A549 (cell line): ENCODE measurements around the gene NLN. TPM values are rescaled to one million over a fixed set of nuclear protein-coding genes. Genes with fewer than 3 reads are reported as not detected.

Experiments used
- ATAC-seq, 2 experiments: fragments of 200-7000 bp in 1 of 2; fragments of >200 bp in 1 of 2; cut with Nextera tagmentation in 1 of 2; cut with Tn5 transposase in 1 of 2; 3 replicates each; pipeline versions ENCODE4 v1.8.0 to v1.9.1; 2018 to 2020; ENCODE audit warnings: mild to moderate bottlenecking in 1 of 2, moderate library complexity in 1 of 2
- CTCF ChIA-PET: fragments of 300-600 bp; sonication (Branson Sonifier 250); formaldehyde crosslinking; extraction: SDS; loops from one replicate; lab custom pipeline; 2021; ENCODE audit warnings: antibody characterized with exemption, inconsistent platforms; lab: Yijun Ruan, JAX
- POLR2A ChIA-PET: fragments of 350-600 bp; formaldehyde crosslinking; extraction: SDS; loops from one replicate; lab custom pipeline; 2021; ENCODE audit warnings: antibody characterized with exemption, inconsistent platforms; lab: Yijun Ruan, JAX
- DNase-seq, 2 experiments: peaks; one replicate each; pipeline versions ENCODE4 v3.0.0 to v3.0.0-alpha.2; 2011 to 2016; ENCODE audit warnings: low read depth in 1 of 2, low spot score in 1 of 2
- FAIRE-seq: peaks from 2 replicates; lab custom pipeline; 2011; peaks lifted over from hg19 to GRCh38; lab: Jason Lieb, UNC
- H3K27ac ChIP-seq, 2 experiments: fragments of >200 bp; sonication (Bioruptor Twin); formaldehyde crosslinking; 3 replicates each; pipeline ENCODE4 v1.5.1; 2016 to 2017
- H3K4me1 ChIP-seq: fragments of >200 bp; sonication (Bioruptor Twin); formaldehyde crosslinking; 3 replicates; pipeline ENCODE4 v1.6.1; 2016
- H3K4me2 ChIP-seq: fragments of >200 bp; sonication (Bioruptor Twin); formaldehyde crosslinking; 3 replicates; pipeline ENCODE4 v1.6.1; 2016
- H3K4me3 ChIP-seq: fragments of >200 bp; sonication (Bioruptor Twin); formaldehyde crosslinking; 3 replicates; pipeline ENCODE4 v1.5.1; 2016
- H3K9me3 ChIP-seq: fragments of >200 bp; sonication (Bioruptor Twin); formaldehyde crosslinking; 3 replicates; pipeline ENCODE4 v1.6.1; 2016
- ATOH8 ChIP-seq: fragments of 250-450 bp; sonication (Bioruptor Pico); IDR thresholded peaks from 2 replicates; pipeline ENCODE4 v1.5.0; 2020; ENCODE audit warnings: low read depth, mild to moderate bottlenecking, moderate library complexity
- BHLHE40 ChIP-seq: IDR thresholded peaks from 2 replicates; pipeline ENCODE4 v1.6.1; 2012; ENCODE audit warnings: low read depth, low read length, inconsistent platforms
- CBX2 ChIP-seq: fragments of 200-600 bp; sonication (generic); IDR thresholded peaks from 2 replicates; pipeline ENCODE4 v1.6.1; 2016; ENCODE audit warnings: low read depth, mild to moderate bottlenecking, borderline replicate concordance
- CEBPB ChIP-seq, 2 experiments: fragments of >200 bp in 1 of 2; sonication (Bioruptor Twin) in 1 of 2; formaldehyde crosslinking in 1 of 2; IDR thresholded peaks; 2 replicates each; pipeline ENCODE4 v1.6.1; 2012 to 2016
- CHD2 ChIP-seq: fragments of 150-350 bp; IDR thresholded peaks from 2 replicates; pipeline ENCODE4 v1.6.1; 2014; ENCODE audit warnings: low read length; ENCODE audit not compliant: partially characterized antibody
- CHD4 ChIP-seq: fragments of 200-600 bp; sonication (generic); IDR thresholded peaks from 2 replicates; pipeline ENCODE4 v1.6.1; 2016; ENCODE audit warnings: antibody characterized with exemption, mild to moderate bottlenecking, borderline replicate concordance
- CTCF ChIP-seq: fragments of >200 bp; sonication (Bioruptor Twin); formaldehyde crosslinking; IDR thresholded peaks from 3 replicates; pipeline ENCODE4 v1.5.1; 2016
- EHMT2 ChIP-seq: fragments of 200-600 bp; sonication (generic); IDR thresholded peaks from 2 replicates; pipeline ENCODE4 v1.6.1; 2016; ENCODE audit warnings: antibody characterized with exemption, low read depth, mild to moderate bottlenecking, moderate library complexity
- EP300 ChIP-seq, 2 experiments: fragments of >200 bp; sonication (Bioruptor Twin); formaldehyde crosslinking; IDR thresholded peaks; 2 replicates in 1 of 2; 3 replicates in 1 of 2; pipeline ENCODE4 v1.6.1; 2016 to 2017
- HEYL ChIP-seq: fragments of 250-450 bp; sonication (Bioruptor Pico); IDR thresholded peaks from 2 replicates; pipeline ENCODE4 v1.8.0; 2021; ENCODE audit warnings: mild to moderate bottlenecking, moderate library complexity
- HOXB13 ChIP-seq: fragments of 250-450 bp; sonication (Bioruptor Pico); IDR thresholded peaks from 2 replicates; pipeline ENCODE4 v1.5.0; 2020; ENCODE audit warnings: low read depth, mild to moderate bottlenecking, moderate library complexity
- MAFK ChIP-seq: fragments of 450-650 bp; IDR thresholded peaks from 2 replicates; pipeline ENCODE4 v1.6.1; 2014; ENCODE audit not compliant: partially characterized antibody
- MAZ ChIP-seq: fragments of 150-350 bp; IDR thresholded peaks from 2 replicates; pipeline ENCODE4 v1.6.1; 2014; ENCODE audit warnings: antibody characterized with exemption, low read depth, low read length, borderline replicate concordance
- MYC ChIP-seq: IDR thresholded peaks from 2 replicates; pipeline ENCODE4 v1.6.1; 2012; ENCODE audit warnings: mild to moderate bottlenecking, inconsistent platforms, low read length, improper control_type of control experiment, borderline replicate concordance
- NFE2L2 ChIP-seq: fragments of 150-350 bp; conservative IDR thresholded peaks from 2 replicates; pipeline ENCODE4 v1.6.1; 2014; ENCODE audit warnings: low read length
- NPAS2 ChIP-seq: fragments of 250-450 bp; sonication (Bioruptor Pico); IDR thresholded peaks from 2 replicates; pipeline ENCODE4 v1.8.0; 2022; ENCODE audit warnings: mild to moderate bottlenecking, moderate library complexity, borderline replicate concordance
- NR3C1 ChIP-seq: fragments of >200 bp; sonication (Bioruptor Twin); formaldehyde crosslinking; IDR thresholded peaks from 3 replicates; pipeline ENCODE4 v1.6.1; 2017
- POLR2A ChIP-seq: IDR thresholded peaks from 2 replicates; pipeline ENCODE4 v1.6.1; 2012; ENCODE audit warnings: mild to moderate bottlenecking, low read length
- POLR2AphosphoS2 ChIP-seq: conservative IDR thresholded peaks from 2 replicates; pipeline ENCODE4 v1.6.1; 2012; ENCODE audit warnings: low read length, improper control_type of control experiment, inconsistent platforms
- RAD21 ChIP-seq, 2 experiments: fragments of >200 bp in 1 of 2; sonication (Bioruptor Twin) in 1 of 2; formaldehyde crosslinking in 1 of 2; IDR thresholded peaks in 1 of 2; conservative IDR thresholded peaks in 1 of 2; 2 replicates in 1 of 2; 3 replicates in 1 of 2; pipeline ENCODE4 v1.6.1; 2012 to 2018; ENCODE audit warnings: inconsistent platforms in 1 of 2
- SMC3 ChIP-seq: fragments of >200 bp; sonication (Bioruptor Twin); formaldehyde crosslinking; IDR thresholded peaks from 3 replicates; pipeline ENCODE4 v1.6.1; 2018; ENCODE audit warnings: inconsistent platforms
- SREBF2 ChIP-seq: fragments of 450-650 bp; IDR thresholded peaks from 2 replicates; pipeline ENCODE4 v1.6.1; 2014; ENCODE audit warnings: mild to moderate bottlenecking, moderate library complexity
- TP53 ChIP-seq: fragments of 250-450 bp; sonication (Bioruptor Pico); IDR thresholded peaks from 2 replicates; pipeline ENCODE4 v1.5.0; 2021; ENCODE audit warnings: mild to moderate bottlenecking, moderate library complexity
- ZNF302 ChIP-seq: fragments of 250-450 bp; sonication (Bioruptor Pico); IDR thresholded peaks from 2 replicates; pipeline ENCODE4 v1.9.0; 2021; ENCODE audit warnings: inconsistent platforms, mild to moderate bottlenecking, moderate library complexity
- WGBS: methylation state at CpG from one replicate; pipeline ENCODE4 v1.1.6; 2017; ENCODE audit errors: missing lambda C conversion rate; 5-methylcytosine and 5-hydroxymethylcytosine counted together
- polyA plus RNA-seq, 4 experiments: library from polyadenylated mRNA; depleted of rRNA in 3 of 4; stranded (reverse); fragments of >200 nt; fragmentation: RNase III in 1 of 4; extraction: RNeasy Plus Mini Kit Qiagen cat#74134 plus additional on column Dnase treatment in 1 of 4; gene quantifications; 2 replicates in 3 of 4; 3 replicates in 1 of 4; pipeline ENCODE4 v1.2.3, GENCODE V29; 2011 to 2017
- TF ChIP-seq, protein P1 (sequence below): IDR thresholded peaks from 2 replicates; pipeline ENCODE4 v1.6.1; 2012; ENCODE audit warnings: low read depth, borderline replicate concordance
- TF ChIP-seq, protein P2 (sequence below): fragments of 450-650 bp; IDR thresholded peaks from 2 replicates; pipeline ENCODE4 v1.6.1; 2014; ENCODE audit warnings: antibody characterized with exemption

NLN gene
- polyA plus RNA-seq, 2 of the 4 experiments (the other 2 are of a cell fraction), result 69.3 to 88.9 TPM

DNA sequence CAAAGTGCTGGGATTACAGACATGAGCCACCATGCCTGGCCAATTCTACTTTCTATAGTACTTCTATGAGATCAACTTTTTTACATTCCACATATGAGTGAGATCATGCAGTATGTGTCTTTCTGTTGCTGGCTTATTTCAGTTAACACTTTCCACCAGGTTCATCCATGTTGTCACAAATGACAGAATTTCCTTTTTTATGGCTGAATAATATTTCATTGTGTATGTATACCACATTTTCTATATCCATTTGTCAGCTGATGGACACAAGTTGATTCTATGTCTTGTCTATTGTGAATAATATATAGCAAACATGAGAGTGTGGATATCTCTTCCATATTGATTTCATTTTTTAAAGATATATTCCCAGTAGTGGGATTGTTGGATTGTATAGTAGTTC lies 17.2 kb downstream of the NLN start:
- Histone ChIP-seq H3K4me1 (peaks cover 28% of the 10 kb centered on the region), H3K27ac (no peak overlapping the region), H3K9me3 (no peaks in the 10 kb centered on the region), H3K4me3 (no peak overlapping the region), H3K4me2 (no peak overlapping the region)
- ATAC-seq (no peak), FAIRE-seq (no peak), DNase-seq (no peak)
- TF ChIP-seq RAD21 (conservative IDR thresholded peaks at IDR 0.05 in 1 of 2, IDR thresholded peaks at IDR 0.05 in 1 of 2), result no peak
- POLR2A ChIA-PET, result no interaction called here
- CTCF ChIA-PET, result no interaction called here

- H3K27ac ChIP-seq, result no peak overlapping the region
- H3K4me1 ChIP-seq, result peaks cover 19% of the 10 kb centered on the region
- ChIA-PET CTCF (interaction anchor here (0.6 to 3.4 kb wide), 17 partner anchors 9 to 430 kb away, joined by 3 to 14 read pairs (median 4); no protein-coding TSS in a partner anchor), POLR2A (no interaction called here)
- peak; percentile 82 to 83 for ATAC-seq
- no peak overlapping the region for H3K4me3 ChIP-seq
- no peak for TF ChIP-seq EP300 (IDR thresholded peaks at IDR 0.05)
- TF ChIP-seq HOXB13 (CRISPR knock-in tag), result no peak
- TF ChIP-seq NPAS2 (CRISPR knock-in tag), result no peak
- TF ChIP-seq ZNF302 (CRISPR knock-in tag), result no peak
- no peak for TF ChIP-seq POLR2A
- TF ChIP-seq SMC3, result peak; percentile 71
- TF ChIP-seq CTCF, result peak; percentile 77
- no peak for TF ChIP-seq CHD2
- TF ChIP-seq CHD4, result no peak
- TF ChIP-seq, protein P1, sequence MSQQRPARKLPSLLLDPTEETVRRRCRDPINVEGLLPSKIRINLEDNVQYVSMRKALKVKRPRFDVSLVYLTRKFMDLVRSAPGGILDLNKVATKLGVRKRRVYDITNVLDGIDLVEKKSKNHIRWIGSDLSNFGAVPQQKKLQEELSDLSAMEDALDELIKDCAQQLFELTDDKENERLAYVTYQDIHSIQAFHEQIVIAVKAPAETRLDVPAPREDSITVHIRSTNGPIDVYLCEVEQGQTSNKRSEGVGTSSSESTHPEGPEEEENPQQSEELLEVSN, result no peak
- no peak for TF ChIP-seq CEBPB (IDR thresholded peaks at IDR 0.05)
- TF ChIP-seq NR3C1, result no peak
- TF ChIP-seq MAFK, result no peak
- TF ChIP-seq NFE2L2, result no peak
- TF ChIP-seq BHLHE40, result no peak
- TF ChIP-seq, protein P2, sequence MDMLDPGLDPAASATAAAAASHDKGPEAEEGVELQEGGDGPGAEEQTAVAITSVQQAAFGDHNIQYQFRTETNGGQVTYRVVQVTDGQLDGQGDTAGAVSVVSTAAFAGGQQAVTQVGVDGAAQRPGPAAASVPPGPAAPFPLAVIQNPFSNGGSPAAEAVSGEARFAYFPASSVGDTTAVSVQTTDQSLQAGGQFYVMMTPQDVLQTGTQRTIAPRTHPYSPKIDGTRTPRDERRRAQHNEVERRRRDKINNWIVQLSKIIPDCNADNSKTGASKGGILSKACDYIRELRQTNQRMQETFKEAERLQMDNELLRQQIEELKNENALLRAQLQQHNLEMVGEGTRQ, result no peak
- no peak for TF ChIP-seq MYC
- TF ChIP-seq SREBF2, result no peak
- TF ChIP-seq TP53 (CRISPR knock-in tag), result no peak
- no peak for TF ChIP-seq ATOH8 (CRISPR knock-in tag)
- no peak for TF ChIP-seq CBX2
- peak; percentile 76 to 82 for TF ChIP-seq RAD21 (conservative IDR thresholded peaks at IDR 0.05 in 1 of 2, IDR thresholded peaks at IDR 0.05 in 1 of 2)
- TF ChIP-seq HEYL, result no peak
- TF ChIP-seq MAZ, result no peak
- no peak for TF ChIP-seq EHMT2
- TF ChIP-seq POLR2AphosphoS2, result no peak
- WGBS, result 5% methylated on average over 4 of the region's 4 CpGs
- H3K9me3 ChIP-seq, result no peaks in the 10 kb centered on the region
- peak; percentile 50 to 60 for DNase-seq
- peak; percentile 56 for FAIRE-seq
- H3K4me2 ChIP-seq, result no peak overlapping the region; the same call in 2 of the 3 replicates
Observed at GRCh38 chr5:65742565-65743231, 20.7 kb downstream of the NLN start.
